ENCODE results near the gene KCTD8. TPM values are rescaled to one million over a fixed set of nuclear protein-coding genes. Genes with fewer than 3 reads are reported as not detected.

KCTD8 gene
- total RNA-seq, 1 experiment from 2014 or later = 3.8 TPM

DNA sequence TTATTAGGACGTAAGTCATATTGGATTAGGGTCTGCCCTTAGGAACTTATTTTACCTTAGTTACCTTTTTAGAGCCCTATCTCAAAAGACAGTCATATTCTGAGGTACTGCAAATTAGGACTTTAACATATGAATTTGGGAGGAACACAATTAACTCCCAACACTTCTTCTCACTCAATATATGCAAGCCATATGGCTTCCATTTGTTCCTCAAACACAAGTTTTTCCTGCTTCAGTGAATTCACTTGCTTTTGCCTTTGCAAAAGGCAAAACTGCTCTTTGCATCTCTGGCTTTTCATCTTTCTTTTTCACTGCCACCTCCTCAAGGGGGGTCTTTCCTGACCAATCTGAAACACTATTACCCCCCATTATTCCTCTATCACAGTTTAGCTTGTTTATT is 220.3 kb downstream of the KCTD8 start (continued):
- TF ChIP-seq, protein P1, sequence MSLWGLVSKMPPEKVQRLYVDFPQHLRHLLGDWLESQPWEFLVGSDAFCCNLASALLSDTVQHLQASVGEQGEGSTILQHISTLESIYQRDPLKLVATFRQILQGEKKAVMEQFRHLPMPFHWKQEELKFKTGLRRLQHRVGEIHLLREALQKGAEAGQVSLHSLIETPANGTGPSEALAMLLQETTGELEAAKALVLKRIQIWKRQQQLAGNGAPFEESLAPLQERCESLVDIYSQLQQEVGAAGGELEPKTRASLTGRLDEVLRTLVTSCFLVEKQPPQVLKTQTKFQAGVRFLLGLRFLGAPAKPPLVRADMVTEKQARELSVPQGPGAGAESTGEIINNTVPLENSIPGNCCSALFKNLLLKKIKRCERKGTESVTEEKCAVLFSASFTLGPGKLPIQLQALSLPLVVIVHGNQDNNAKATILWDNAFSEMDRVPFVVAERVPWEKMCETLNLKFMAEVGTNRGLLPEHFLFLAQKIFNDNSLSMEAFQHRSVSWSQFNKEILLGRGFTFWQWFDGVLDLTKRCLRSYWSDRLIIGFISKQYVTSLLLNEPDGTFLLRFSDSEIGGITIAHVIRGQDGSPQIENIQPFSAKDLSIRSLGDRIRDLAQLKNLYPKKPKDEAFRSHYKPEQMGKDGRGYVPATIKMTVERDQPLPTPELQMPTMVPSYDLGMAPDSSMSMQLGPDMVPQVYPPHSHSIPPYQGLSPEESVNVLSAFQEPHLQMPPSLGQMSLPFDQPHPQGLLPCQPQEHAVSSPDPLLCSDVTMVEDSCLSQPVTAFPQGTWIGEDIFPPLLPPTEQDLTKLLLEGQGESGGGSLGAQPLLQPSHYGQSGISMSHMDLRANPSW (CRISPR knock-in tag; conservative IDR thresholded peaks at IDR 0.05; ENCODE audit: low read depth) = no peak
- TF ChIP-seq, protein P2, sequence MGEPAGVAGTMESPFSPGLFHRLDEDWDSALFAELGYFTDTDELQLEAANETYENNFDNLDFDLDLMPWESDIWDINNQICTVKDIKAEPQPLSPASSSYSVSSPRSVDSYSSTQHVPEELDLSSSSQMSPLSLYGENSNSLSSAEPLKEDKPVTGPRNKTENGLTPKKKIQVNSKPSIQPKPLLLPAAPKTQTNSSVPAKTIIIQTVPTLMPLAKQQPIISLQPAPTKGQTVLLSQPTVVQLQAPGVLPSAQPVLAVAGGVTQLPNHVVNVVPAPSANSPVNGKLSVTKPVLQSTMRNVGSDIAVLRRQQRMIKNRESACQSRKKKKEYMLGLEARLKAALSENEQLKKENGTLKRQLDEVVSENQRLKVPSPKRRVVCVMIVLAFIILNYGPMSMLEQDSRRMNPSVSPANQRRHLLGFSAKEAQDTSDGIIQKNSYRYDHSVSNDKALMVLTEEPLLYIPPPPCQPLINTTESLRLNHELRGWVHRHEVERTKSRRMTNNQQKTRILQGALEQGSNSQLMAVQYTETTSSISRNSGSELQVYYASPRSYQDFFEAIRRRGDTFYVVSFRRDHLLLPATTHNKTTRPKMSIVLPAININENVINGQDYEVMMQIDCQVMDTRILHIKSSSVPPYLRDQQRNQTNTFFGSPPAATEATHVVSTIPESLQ (CRISPR knock-in tag; IDR thresholded peaks at IDR 0.05) = no peak
- TF ChIP-seq SOX15 (CRISPR knock-in tag; IDR thresholded peaks at IDR 0.05) = no peak
- TF ChIP-seq, protein P3, sequence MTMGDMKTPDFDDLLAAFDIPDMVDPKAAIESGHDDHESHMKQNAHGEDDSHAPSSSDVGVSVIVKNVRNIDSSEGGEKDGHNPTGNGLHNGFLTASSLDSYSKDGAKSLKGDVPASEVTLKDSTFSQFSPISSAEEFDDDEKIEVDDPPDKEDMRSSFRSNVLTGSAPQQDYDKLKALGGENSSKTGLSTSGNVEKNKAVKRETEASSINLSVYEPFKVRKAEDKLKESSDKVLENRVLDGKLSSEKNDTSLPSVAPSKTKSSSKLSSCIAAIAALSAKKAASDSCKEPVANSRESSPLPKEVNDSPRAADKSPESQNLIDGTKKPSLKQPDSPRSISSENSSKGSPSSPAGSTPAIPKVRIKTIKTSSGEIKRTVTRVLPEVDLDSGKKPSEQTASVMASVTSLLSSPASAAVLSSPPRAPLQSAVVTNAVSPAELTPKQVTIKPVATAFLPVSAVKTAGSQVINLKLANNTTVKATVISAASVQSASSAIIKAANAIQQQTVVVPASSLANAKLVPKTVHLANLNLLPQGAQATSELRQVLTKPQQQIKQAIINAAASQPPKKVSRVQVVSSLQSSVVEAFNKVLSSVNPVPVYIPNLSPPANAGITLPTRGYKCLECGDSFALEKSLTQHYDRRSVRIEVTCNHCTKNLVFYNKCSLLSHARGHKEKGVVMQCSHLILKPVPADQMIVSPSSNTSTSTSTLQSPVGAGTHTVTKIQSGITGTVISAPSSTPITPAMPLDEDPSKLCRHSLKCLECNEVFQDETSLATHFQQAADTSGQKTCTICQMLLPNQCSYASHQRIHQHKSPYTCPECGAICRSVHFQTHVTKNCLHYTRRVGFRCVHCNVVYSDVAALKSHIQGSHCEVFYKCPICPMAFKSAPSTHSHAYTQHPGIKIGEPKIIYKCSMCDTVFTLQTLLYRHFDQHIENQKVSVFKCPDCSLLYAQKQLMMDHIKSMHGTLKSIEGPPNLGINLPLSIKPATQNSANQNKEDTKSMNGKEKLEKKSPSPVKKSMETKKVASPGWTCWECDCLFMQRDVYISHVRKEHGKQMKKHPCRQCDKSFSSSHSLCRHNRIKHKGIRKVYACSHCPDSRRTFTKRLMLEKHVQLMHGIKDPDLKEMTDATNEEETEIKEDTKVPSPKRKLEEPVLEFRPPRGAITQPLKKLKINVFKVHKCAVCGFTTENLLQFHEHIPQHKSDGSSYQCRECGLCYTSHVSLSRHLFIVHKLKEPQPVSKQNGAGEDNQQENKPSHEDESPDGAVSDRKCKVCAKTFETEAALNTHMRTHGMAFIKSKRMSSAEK (CRISPR knock-in tag; IDR thresholded peaks at IDR 0.05; ENCODE audit: borderline replicate concordance) = no peak
- no peak for TF ChIP-seq NR1H2 (CRISPR knock-in tag; IDR thresholded peaks at IDR 0.05)
- TF ChIP-seq ZNF219 (CRISPR knock-in tag; IDR thresholded peaks at IDR 0.05; ENCODE audit: borderline replicate concordance) = no peak
- TF ChIP-seq, protein P4, sequence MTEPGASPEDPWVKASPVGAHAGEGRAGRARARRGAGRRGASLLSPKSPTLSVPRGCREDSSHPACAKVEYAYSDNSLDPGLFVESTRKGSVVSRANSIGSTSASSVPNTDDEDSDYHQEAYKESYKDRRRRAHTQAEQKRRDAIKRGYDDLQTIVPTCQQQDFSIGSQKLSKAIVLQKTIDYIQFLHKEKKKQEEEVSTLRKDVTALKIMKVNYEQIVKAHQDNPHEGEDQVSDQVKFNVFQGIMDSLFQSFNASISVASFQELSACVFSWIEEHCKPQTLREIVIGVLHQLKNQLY (CRISPR knock-in tag; IDR thresholded peaks at IDR 0.05) = no peak

DNA sequence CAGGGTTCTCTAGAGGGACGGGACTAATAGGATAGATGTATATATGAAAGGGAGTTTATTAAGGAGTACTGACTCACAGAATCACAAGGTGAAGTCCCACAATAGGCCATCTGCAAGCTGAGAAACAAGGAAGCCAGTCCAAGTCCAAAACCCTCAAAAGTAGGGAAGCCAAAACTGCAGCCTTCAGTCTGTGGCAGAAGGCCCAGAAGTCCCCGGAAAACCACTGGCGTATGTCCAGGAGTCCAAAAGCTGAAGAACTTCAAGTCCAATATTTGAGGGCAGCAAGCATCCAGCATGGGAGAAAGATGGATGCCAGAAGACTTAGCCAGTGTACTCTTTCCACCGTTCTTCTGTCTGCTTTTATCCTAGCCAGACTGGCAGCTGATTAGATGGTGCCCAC is 227.2 kb downstream of the KCTD8 start:
- ChIA-PET POLR2A (no interaction called here), CTCF (no interaction called here)
- H3K9me3 Mint-ChIP-seq = peaks cover 11% of the 10 kb centered on the region
- no peak overlapping the region for H3K4me3 Mint-ChIP-seq
- no peak overlapping the region for H3K27ac Mint-ChIP-seq
- no peaks in the 10 kb centered on the region for H3K27me3 Mint-ChIP-seq (ENCODE audit: low read depth)
- no peaks in the 10 kb centered on the region for H3K4me1 Mint-ChIP-seq
- peaks cover 4% of the 10 kb centered on the region for H3K36me3 Mint-ChIP-seq
- DNase-seq (ENCODE audit: low spot score) (no peak), ATAC-seq (no peak)
- TF ChIP-seq CBFB (CRISPR knock-in tag; IDR thresholded peaks at IDR 0.05; ENCODE audit: low read depth) (no peak), NFATC4 (CRISPR knock-in tag; IDR thresholded peaks at IDR 0.05) (no peak), ATF1 (CRISPR knock-in tag; IDR thresholded peaks at IDR 0.05) (no peak), IRF2 (CRISPR knock-in tag; IDR thresholded peaks at IDR 0.05; ENCODE audit: borderline replicate concordance, low read depth) (no peak), CREM (CRISPR knock-in tag; IDR thresholded peaks at IDR 0.05) (no peak), ZNF423 (CRISPR knock-in tag; IDR thresholded peaks at IDR 0.05) (no peak), ZBTB21 (CRISPR knock-in tag; IDR thresholded peaks at IDR 0.05; ENCODE audit: borderline replicate concordance) (no peak), KAT7 (CRISPR knock-in tag; IDR thresholded peaks at IDR 0.05; ENCODE audit: borderline replicate concordance) (no peak), HMGA2 (CRISPR knock-in tag; IDR thresholded peaks at IDR 0.05) (no peak)
- TF ChIP-seq, protein P5, sequence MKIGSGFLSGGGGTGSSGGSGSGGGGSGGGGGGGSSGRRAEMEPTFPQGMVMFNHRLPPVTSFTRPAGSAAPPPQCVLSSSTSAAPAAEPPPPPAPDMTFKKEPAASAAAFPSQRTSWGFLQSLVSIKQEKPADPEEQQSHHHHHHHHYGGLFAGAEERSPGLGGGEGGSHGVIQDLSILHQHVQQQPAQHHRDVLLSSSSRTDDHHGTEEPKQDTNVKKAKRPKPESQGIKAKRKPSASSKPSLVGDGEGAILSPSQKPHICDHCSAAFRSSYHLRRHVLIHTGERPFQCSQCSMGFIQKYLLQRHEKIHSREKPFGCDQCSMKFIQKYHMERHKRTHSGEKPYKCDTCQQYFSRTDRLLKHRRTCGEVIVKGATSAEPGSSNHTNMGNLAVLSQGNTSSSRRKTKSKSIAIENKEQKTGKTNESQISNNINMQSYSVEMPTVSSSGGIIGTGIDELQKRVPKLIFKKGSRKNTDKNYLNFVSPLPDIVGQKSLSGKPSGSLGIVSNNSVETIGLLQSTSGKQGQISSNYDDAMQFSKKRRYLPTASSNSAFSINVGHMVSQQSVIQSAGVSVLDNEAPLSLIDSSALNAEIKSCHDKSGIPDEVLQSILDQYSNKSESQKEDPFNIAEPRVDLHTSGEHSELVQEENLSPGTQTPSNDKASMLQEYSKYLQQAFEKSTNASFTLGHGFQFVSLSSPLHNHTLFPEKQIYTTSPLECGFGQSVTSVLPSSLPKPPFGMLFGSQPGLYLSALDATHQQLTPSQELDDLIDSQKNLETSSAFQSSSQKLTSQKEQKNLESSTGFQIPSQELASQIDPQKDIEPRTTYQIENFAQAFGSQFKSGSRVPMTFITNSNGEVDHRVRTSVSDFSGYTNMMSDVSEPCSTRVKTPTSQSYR (CRISPR knock-in tag; IDR thresholded peaks at IDR 0.05) = no peak
- TF ChIP-seq, protein P3 (CRISPR knock-in tag; IDR thresholded peaks at IDR 0.05; ENCODE audit: borderline replicate concordance) = no peak
- TF ChIP-seq, protein P2 (CRISPR knock-in tag; IDR thresholded peaks at IDR 0.05) = no peak
